Measurements from ENCODE around the gene SH3GL1. TPM values are rescaled to one million over a fixed set of nuclear protein-coding genes. Genes with fewer than 3 reads are reported as not detected.
"Not testable (repeated sequence)": the region's sequence is repeated elsewhere in the genome, so short reads cannot be mapped to it uniquely, and the experiment has no call there.

The SH3GL1 gene
- polyA plus RNA-seq, 1 donor (not counting 4 experiments of a cell fraction or from before 2014, with no cell fraction given), result 47.4 TPM

GRCh38 chr19:4334929-4335570 is 65.3 kb downstream of the SH3GL1 start:
- Histone ChIP-seq H3K36me3 (ENCODE audit: control insufficient read depth in 2 of 2, extremely low read depth in 1 of 2, insufficient read depth in 2 of 2, low read length in 2 of 2) (peaks cover 0 to 7% of the 10 kb centered on the region in 2 experiments), H3K9me3 (ENCODE audit: control insufficient read depth, low read depth, low read length) (no peaks in the 10 kb centered on the region), H3K27ac (ENCODE audit: control insufficient read depth, insufficient read depth, low read length) (no peak overlapping the region), H3K9me1 (ENCODE audit: control insufficient read depth, extremely low read depth, insufficient read depth, low read length) (no peaks in the 10 kb centered on the region), H3K9ac (ENCODE audit: control insufficient read depth, extremely low read depth, insufficient read depth, low read length) (no peak overlapping the region), H3K4me3 (ENCODE audit: control insufficient read depth in 2 of 3, extremely low read depth in 1 of 3, insufficient read depth in 2 of 3, low read depth in 1 of 3, low read length in 3 of 3) (no peak overlapping the region), H3K27me3 (ENCODE audit: control insufficient read depth, extremely low read depth, insufficient read depth, low read length) (no peaks in the 10 kb centered on the region), H3K79me2 (ENCODE audit: control insufficient read depth, insufficient read depth, low read length) (peaks cover 1% of the 10 kb centered on the region), H3K4me1 (ENCODE audit: control insufficient read depth, extremely low read depth, insufficient read depth, low read length) (peaks cover 6% of the 10 kb centered on the region), H4K20me1 (ENCODE audit: control insufficient read depth, extremely low read depth, insufficient read depth, low read length) (no peaks in the 10 kb centered on the region), H3K4me2 (ENCODE audit: control insufficient read depth, extremely low read depth, insufficient read depth, low read depth, low read length) (no peak overlapping the region), H2AFZ (ENCODE audit: control insufficient read depth, low read length) (no peak overlapping the region)
- dilution Hi-C loops (cut with MboI; ENCODE audit: extremely low pct_ligation_motif_present, low sequenced_read_pairs), result no loop called here
- no peak for TF ChIP-seq EZH2 (IDR thresholded peaks at IDR 0.05; ENCODE audit: low read length)
- no peak for TF ChIP-seq CTCF (optimal IDR thresholded peaks at IDR 0.05 in 1 of 3, IDR thresholded peaks at IDR 0.05 in 1 of 3, conservative IDR thresholded peaks at IDR 0.05 in 1 of 3; ENCODE audit: extremely low read depth in 1 of 3, insufficient read depth in 2 of 3, low read length in 3 of 3)
- FAIRE-seq (no peak), DNase-seq (ENCODE audit: low read depth, low spot score) (no peak)

GRCh38 chr19:4329858-4330257 is 70.5 kb downstream of the SH3GL1 start:
- Histone ChIP-seq H3K9ac (ENCODE audit: control insufficient read depth, extremely low read depth, insufficient read depth, low read length) (no peak overlapping the region), H3K4me1 (ENCODE audit: control insufficient read depth, extremely low read depth, insufficient read depth, low read length) (no peaks in the 10 kb centered on the region), H3K27ac (ENCODE audit: control insufficient read depth, insufficient read depth, low read length) (no peak overlapping the region), H3K4me2 (ENCODE audit: control insufficient read depth, extremely low read depth, insufficient read depth, low read depth, low read length) (no peak overlapping the region), H3K36me3 (ENCODE audit: control insufficient read depth in 2 of 2, extremely low read depth in 1 of 2, insufficient read depth in 2 of 2, low read length in 2 of 2) (peaks cover 0 to 10% of the 10 kb centered on the region in 2 experiments), H4K20me1 (ENCODE audit: control insufficient read depth, extremely low read depth, insufficient read depth, low read length) (no peaks in the 10 kb centered on the region), H2AFZ (ENCODE audit: control insufficient read depth, low read length) (no peak overlapping the region), H3K27me3 (ENCODE audit: control insufficient read depth, extremely low read depth, insufficient read depth, low read length) (no peaks in the 10 kb centered on the region), H3K9me1 (ENCODE audit: control insufficient read depth, extremely low read depth, insufficient read depth, low read length) (no peaks in the 10 kb centered on the region), H3K79me2 (ENCODE audit: control insufficient read depth, insufficient read depth, low read length) (no peaks in the 10 kb centered on the region), H3K9me3 (ENCODE audit: control insufficient read depth, low read depth, low read length) (no peaks in the 10 kb centered on the region), H3K4me3 (ENCODE audit: control insufficient read depth in 2 of 3, extremely low read depth in 1 of 3, insufficient read depth in 2 of 3, low read depth in 1 of 3, low read length in 3 of 3) (no peak overlapping the region)
- TF ChIP-seq CTCF (optimal IDR thresholded peaks at IDR 0.05 in 1 of 3, IDR thresholded peaks at IDR 0.05 in 1 of 3, conservative IDR thresholded peaks at IDR 0.05 in 1 of 3; ENCODE audit: extremely low read depth in 1 of 3, insufficient read depth in 2 of 3, low read length in 3 of 3) (no peak), EZH2 (IDR thresholded peaks at IDR 0.05; ENCODE audit: low read length) (no peak)
- FAIRE-seq (no peak), DNase-seq (ENCODE audit: low read depth, low spot score) (no peak)
- dilution Hi-C loops (cut with MboI; ENCODE audit: extremely low pct_ligation_motif_present, low sequenced_read_pairs), result no loop called here

DNA sequence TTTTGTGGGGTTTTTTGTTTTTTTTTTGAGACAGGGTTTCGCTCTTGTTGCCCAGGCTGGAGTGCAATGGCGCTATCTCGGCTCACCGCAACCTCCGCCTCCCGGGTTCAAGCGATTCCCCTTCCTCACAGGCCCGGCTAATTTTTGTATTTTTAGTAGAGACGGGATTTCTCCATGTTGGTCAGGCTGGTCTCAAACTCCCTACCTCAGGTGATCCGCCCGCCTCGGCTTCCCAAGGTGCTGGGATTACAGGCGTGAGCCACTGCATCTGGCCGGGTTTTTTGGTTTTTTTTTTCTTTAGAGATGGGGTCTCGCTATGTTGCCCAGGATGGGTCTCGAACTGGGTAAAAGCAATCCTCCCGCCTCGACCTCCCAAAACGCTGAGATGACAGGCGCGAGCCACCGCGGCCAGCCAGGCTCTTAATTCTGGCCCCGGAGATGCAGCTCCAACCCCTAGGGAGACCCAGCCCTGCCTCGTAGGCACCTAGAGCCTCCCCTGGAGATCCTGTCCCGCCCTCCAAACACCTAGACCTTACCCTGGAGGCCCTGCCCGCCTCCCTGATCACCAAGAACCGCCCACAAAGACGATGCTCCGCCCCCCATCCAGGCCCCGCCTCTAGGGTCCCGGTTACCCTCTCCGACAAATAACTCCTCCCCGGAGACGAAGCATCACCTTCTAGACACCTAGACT is 71.2 kb downstream of the SH3GL1 start:
- DNase-seq (ENCODE audit: low read depth, low spot score); H3K79me2 ChIP-seq (ENCODE audit: control insufficient read depth, insufficient read depth, low read length); dilution Hi-C loops (cut with MboI; ENCODE audit: extremely low pct_ligation_motif_present, low sequenced_read_pairs); FAIRE-seq; H3K4me1 ChIP-seq (ENCODE audit: control insufficient read depth, extremely low read depth, insufficient read depth, low read length); H2AFZ ChIP-seq (ENCODE audit: control insufficient read depth, low read length); H3K27me3 ChIP-seq (ENCODE audit: control insufficient read depth, extremely low read depth, insufficient read depth, low read length); H4K20me1 ChIP-seq (ENCODE audit: control insufficient read depth, extremely low read depth, insufficient read depth, low read length); H3K9me3 ChIP-seq (ENCODE audit: control insufficient read depth, low read depth, low read length); H3K27ac ChIP-seq (ENCODE audit: control insufficient read depth, insufficient read depth, low read length); H3K9ac ChIP-seq (ENCODE audit: control insufficient read depth, extremely low read depth, insufficient read depth, low read length); H3K4me3 ChIP-seq (ENCODE audit: control insufficient read depth in 2 of 3, extremely low read depth in 1 of 3, insufficient read depth in 2 of 3, low read depth in 1 of 3, low read length in 3 of 3); H3K4me2 ChIP-seq (ENCODE audit: control insufficient read depth, extremely low read depth, insufficient read depth, low read depth, low read length); H3K9me1 ChIP-seq (ENCODE audit: control insufficient read depth, extremely low read depth, insufficient read depth, low read length): not testable (repeated sequence)
- H3K36me3 ChIP-seq (ENCODE audit: control insufficient read depth in 2 of 2, extremely low read depth in 1 of 2, insufficient read depth in 2 of 2, low read length in 2 of 2), result peaks cover 0 to 10% of the 10 kb centered on the region in 2 experiments

Data from keratinocyte (primary cell).